Motor neuron (in vitro differentiated cells): ENCODE data around the gene FGF8. TPM values are rescaled to one million over a fixed set of nuclear protein-coding genes. Genes with fewer than 3 reads are reported as not detected.

Experiments used
- ATAC-seq, 8 experiments: fragments of 200-7000 bp; cut with Tn5 transposase; replicated peaks in 6 of 8; 2 replicates each; pipeline ENCODE4 v1.8.0; 2021; ENCODE audit warnings: mild to moderate bottlenecking in 8 of 8, moderate library complexity in 8 of 8
- H3K27ac ChIP-seq, 2 donors: fragments of 250-450 bp; sonication (Bioruptor Pico); 2 replicates each; pipeline ENCODE4 v1.9.0; 2021; ENCODE audit warnings: antibody characterized with exemption in 2 of 2, mild to moderate bottlenecking in 2 of 2, moderate library complexity in 1 of 2
- H3K4me1 ChIP-seq, 2 donors: fragments of 250-450 bp; sonication (Bioruptor Pico); replicated peaks in 1 of 2; 2 replicates each; pipeline ENCODE4 v1.6.1; 2021; ENCODE audit warnings: antibody characterized with exemption in 2 of 2, mild to moderate bottlenecking in 2 of 2, moderate library complexity in 1 of 2
- H3K4me3 ChIP-seq, 5 donors: fragments of 250-450 bp; sonication (Bioruptor Pico); 2 replicates each; pipeline ENCODE4 v1.9.0; 2021; ENCODE audit warnings: antibody characterized with exemption in 5 of 5, mild to moderate bottlenecking in 5 of 5, moderate library complexity in 4 of 5
- WGBS, 10 experiments: fragments of 450-650 bp; shearing (Covaris generic); methylation state at CpG; one replicate each; pipeline ENCODE4 v1.0.0; 2022; 5-methylcytosine and 5-hydroxymethylcytosine counted together
- in situ Hi-C, 9 experiments: fragments of 400-800 bp; cut with MboI; loops; one replicate each; pipeline ENCODE4 v1.15.0; 2021; ENCODE audit warnings: low sequenced_read_pairs in 9 of 9, low pct_unique_long_range_greater_than_20kb in 2 of 9; ENCODE audit not compliant: unreplicated experiment in 9 of 9
- total RNA-seq, 8 experiments: library from RNA; unstranded; fragments of 300-600 nt; gene quantifications; 2 replicates each; pipeline versions ENCODE4 v1.2.3 to v1.2.4, GENCODE V29; 2022

Gene FGF8
- total RNA-seq, 8 experiments from 2014 or later, result 0.27 to 1.0 (median 0.63) TPM; not detected in 5

DNA sequence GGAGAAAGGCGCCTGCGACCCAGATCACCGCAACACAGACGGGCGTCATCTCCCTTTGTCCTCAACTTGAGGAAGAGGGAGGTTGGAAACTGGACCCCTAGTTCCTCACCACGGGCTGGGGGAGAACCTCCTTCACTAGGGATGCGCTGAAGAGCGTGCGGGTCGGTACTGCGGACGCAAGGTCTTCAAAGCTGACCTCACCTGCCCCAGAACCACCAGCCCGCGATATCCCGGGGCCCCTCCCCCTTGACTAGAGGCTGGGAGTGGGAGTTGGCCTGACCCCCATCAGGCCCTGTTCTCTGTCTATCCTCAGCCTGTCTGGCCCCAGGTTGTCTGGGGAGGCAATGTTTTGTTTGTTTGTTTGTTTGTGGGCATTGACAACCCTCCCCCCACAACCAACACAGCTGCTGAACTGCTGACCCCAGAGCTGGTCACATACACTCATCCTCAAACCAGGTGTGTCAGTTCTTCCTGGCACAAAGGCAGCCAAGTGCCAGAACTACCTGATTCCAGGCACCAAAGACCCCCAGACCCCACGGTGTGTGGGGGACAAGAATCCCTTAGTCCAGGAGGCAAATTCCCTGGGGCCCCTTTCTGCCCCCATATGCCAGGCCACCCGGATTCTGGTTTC is 4.4 kb upstream of the FGF8 start:
- Histone ChIP-seq H3K4me3 (no peak overlapping the region), H3K27ac (no peak overlapping the region), H3K4me1 (peaks cover 10 to 25% of the 10 kb centered on the region in 2 donors)
- ATAC-seq, result no peak
- 42 to 50% methylated on average over 4 to 13 of the region's 17 CpGs; no CpG with 5 or more reads in 8 of the 10 experiments for WGBS, 10 experiments
- in situ Hi-C loops, result loop anchor here in 4 of 9 experiments (25.0 kb wide), 2 partner anchors 168 to 568 kb away; no protein-coding TSS in a partner anchor

- in situ Hi-C loops, result loop anchor here in 5 of 9 experiments (10.0 to 25.0 kb wide), 3 partner anchors 167 to 567 kb away; no protein-coding TSS in a partner anchor
- H3K27ac ChIP-seq, result no peak overlapping the region
- H3K4me1 ChIP-seq, result peaks cover 10 to 25% of the 10 kb centered on the region in 2 donors
- 0 to 10% methylated on average over 2 to 4 of the region's 51 CpGs; no CpG with 5 or more reads in 8 of the 10 experiments for WGBS, 10 experiments
- peak in 6 of 8 experiments; percentile 14 to 47 (median 23) for ATAC-seq
- peak overlapping the region in 1 of 5 donors; percentile 24 for H3K4me3 ChIP-seq
Measured at GRCh38 chr10:101779544-101780186, 3.8 kb upstream of the FGF8 start.

- in situ Hi-C loops, result loop anchor here in 5 of 9 experiments (10.0 to 25.0 kb wide), 3 partner anchors 167 to 567 kb away; no protein-coding TSS in a partner anchor
- 0 to 75% (median 4%) methylated on average over 1 to 14 of the region's 58 CpGs; no CpG with 5 or more reads in 7 of the 10 experiments for WGBS, 10 experiments
- peaks cover 10 to 27% of the 10 kb centered on the region in 2 donors for H3K4me1 ChIP-seq
- peak overlapping the region in 3 of 5 donors; percentile 2 to 24 (median 21) for H3K4me3 ChIP-seq
- peak in 3 of 8 experiments; percentile 8 to 21 (median 13) for ATAC-seq
- H3K27ac ChIP-seq, result no peak overlapping the region
Measured at GRCh38 chr10:101778781-101779543, 3.0 kb upstream of the FGF8 start.

DNA sequence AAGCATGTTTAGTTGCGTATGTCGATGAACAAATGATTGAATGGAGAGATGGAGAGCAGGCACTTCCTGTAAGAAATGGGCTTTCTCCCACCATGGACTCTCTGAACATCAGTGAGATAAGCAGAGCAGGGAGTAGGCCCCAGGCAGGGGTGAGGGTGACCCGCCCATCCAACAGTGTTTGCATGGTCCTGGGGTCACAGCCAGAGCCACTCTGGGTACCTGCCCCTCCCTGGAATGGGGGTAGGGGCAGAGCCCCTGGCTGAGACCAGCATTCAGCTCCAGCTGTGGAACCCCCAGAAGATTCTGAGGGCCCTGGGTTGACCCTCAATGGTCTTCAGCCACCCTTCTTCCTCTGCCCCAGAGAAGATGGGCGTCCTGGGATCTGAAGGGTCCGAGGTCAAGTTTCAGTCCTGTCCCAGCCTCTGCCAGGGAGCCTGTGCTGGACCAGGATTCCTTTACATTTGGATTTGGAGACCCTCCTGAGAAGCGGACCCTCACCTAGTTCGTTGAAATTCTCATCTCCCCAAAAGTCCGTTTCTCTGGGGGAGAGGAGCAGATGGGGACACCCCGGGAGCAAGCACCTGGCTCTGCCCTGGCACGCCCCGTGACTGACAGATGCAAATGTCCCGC is 2.4 kb upstream of the FGF8 start:
- WGBS, 10 experiments, result 7 to 100% (median 37%) methylated on average over 2 to 4 of the region's 12 CpGs; no CpG with 5 or more reads in 7 of the 10 experiments
- in situ Hi-C loops, result loop anchor here in 5 of 9 experiments (10.0 to 25.0 kb wide), 3 partner anchors 166 to 566 kb away; no protein-coding TSS in a partner anchor
- peaks cover 15 to 27% of the 10 kb centered on the region in 2 donors for H3K4me1 ChIP-seq
- ATAC-seq, result no peak
- no peak overlapping the region for H3K27ac ChIP-seq
- H3K4me3 ChIP-seq, result peak overlapping the region in 1 of 5 donors; percentile 24

DNA sequence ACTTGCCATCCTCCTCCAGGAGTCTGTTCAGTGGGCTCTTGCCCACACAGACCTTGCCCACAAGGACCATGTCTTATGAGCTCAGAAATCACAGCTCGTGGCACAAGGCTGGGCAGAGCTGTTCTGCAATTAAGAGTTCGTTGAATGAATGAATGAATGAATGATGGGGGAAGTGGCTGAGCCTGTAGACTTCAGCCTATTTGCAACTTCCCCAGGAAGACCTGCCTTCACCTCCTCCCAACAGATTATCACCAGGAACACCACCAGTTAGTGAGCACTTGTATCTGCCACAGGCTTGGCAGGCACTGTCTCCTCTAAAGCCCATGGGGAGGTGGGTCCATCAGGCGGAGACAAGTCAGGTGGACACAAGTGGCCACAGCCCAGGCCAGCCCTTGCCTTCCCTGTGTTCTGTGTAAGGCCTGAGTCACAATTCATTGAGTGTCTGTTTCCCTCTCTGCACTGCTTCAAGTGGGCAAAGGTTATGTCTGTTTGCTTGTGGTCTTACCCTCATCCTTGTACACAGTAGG is 1.8 kb upstream of the FGF8 start:
- H3K4me1 ChIP-seq, result peaks cover 18 to 33% of the 10 kb centered on the region in 2 donors
- in situ Hi-C loops, result loop anchor here in 5 of 9 experiments (10.0 to 25.0 kb wide), 3 partner anchors 165 to 565 kb away; no protein-coding TSS in a partner anchor
- H3K4me3 ChIP-seq, result no peak overlapping the region
- 71 to 90% (median 81%) methylated on average over 1 to 3 of the region's 3 CpGs; no CpG with 5 or more reads in 4 of the 10 experiments for WGBS, 10 experiments
- no peak for ATAC-seq
- H3K27ac ChIP-seq, result no peak overlapping the region

GRCh38 chr10:101776161-101776817 is 375 bp upstream of the FGF8 start:
- no CpG with 5 or more reads among the region's 74 CpGs for WGBS, 10 experiments
- Histone ChIP-seq H3K27ac (no peak overlapping the region), H3K4me1 (peaks cover 13 to 29% of the 10 kb centered on the region in 2 donors), H3K4me3 (peak overlapping the region; percentile 21 to 46 (median 33))
- peak in 5 of 8 experiments; percentile 14 to 44 (median 32) for ATAC-seq
- in situ Hi-C loops, result loop anchor here in 5 of 9 experiments (10.0 to 25.0 kb wide), 3 partner anchors 164 to 564 kb away; no protein-coding TSS in a partner anchor

DNA sequence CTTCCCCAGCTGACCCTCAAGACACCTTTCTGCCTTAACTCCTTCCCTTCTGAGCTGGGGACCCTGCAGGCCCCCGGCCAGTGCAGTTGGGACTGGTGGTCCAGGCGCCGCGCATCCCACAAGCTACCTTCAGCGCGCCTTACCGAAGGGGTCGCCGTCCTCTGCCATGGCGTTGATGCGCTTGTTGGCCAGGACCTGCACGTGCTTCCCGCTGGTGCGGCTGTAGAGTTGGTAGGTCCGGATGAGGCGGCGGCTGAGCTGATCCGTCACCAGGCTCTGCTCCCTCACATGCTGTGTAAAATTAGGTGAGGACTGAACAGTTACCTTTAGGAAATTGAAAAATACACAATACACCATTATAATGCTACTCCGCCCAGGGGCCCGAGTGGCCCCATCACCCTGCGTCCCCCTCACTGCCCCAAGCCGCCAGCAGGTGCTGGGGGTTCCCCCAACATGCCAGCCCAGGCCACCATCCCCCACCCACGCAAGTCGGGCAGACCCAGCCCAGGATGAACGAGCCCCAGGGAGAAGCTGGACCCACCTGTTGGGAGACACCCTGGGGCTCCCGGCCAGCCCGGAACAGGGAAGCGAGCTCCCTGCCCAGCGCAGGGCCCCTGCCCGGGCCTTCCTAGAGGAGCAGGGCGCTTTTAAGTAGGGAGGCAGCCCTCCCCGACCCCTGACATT is 1.2 kb downstream of the FGF8 start:
- H3K27ac ChIP-seq, result no peak overlapping the region
- H3K4me3 ChIP-seq, result no peak overlapping the region
- no peak for ATAC-seq
- H3K4me1 ChIP-seq, result peaks cover 8 to 26% of the 10 kb centered on the region in 2 donors
- in situ Hi-C loops, result loop anchor here in 7 of 9 experiments (10.0 to 25.0 kb wide), 3 partner anchors 162 to 562 kb away; no protein-coding TSS in a partner anchor
- WGBS, 10 experiments, result 0 to 19% (median 13%) methylated on average over 1 to 9 of the region's 32 CpGs; no CpG with 5 or more reads in 7 of the 10 experiments

GRCh38 chr10:101773923-101774588 is 1.9 kb downstream of the FGF8 start:
- no peak overlapping the region for H3K27ac ChIP-seq
- in situ Hi-C loops, result loop anchor here in 4 of 9 experiments (10.0 to 25.0 kb wide), 2 partner anchors 162 to 169 kb away; no protein-coding TSS in a partner anchor
- 0 to 31% (median 19%) methylated on average over 1 to 6 of the region's 13 CpGs; no CpG with 5 or more reads in 1 of the 10 experiments for WGBS, 10 experiments
- no peak overlapping the region for H3K4me3 ChIP-seq
- no peak for ATAC-seq
- peaks cover 8 to 20% of the 10 kb centered on the region in 2 donors for H3K4me1 ChIP-seq

DNA sequence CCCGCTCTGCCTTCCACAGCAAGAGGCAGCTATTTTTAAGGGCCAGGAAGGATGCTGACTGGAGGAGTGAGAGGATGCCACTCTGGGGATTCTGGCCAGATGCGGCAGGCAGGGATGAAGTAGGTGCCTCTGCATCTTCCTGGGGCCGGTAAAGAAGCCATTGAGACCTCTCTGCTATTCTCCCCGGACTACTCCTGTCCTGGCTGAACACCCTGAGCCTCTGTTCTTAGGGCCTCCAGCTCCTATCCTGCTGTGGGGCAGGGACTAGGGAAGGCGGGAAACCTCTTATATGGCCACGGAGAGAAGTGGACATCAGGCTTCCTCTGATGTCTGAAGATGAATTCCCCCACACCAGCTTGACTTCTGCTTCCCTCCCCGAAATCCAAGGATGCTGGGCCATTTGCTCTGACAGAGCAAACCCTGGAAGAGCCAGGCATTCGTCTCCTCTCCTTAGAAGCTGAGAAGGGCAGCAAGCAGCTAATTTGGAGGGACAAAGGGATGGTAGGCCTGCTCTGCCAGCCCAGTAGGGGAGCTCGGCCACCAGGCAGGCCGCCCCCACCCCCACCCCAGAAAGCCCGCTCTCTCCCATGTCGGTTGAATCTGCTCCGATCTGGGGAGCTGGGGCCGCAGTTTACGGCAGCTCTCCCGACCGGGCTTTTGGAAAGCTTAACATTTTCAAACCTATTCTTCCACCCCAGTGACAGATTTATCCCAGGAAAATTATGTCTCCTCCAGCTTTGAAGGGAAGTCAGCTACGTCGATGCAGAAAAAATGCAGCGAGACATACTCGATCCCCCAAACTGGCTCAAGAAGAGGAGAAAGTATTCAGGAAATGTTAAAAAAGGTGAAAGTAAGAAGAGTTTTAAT is 2.8 kb downstream of the FGF8 start:
- 5 to 47% (median 21%) methylated on average over 2 to 8 of the region's 21 CpGs; no CpG with 5 or more reads in 2 of the 10 experiments for WGBS, 10 experiments
- Histone ChIP-seq H3K4me1 (peaks cover 12 to 16% of the 10 kb centered on the region in 2 donors), H3K4me3 (no peak overlapping the region), H3K27ac (no peak overlapping the region)
- ATAC-seq, result no peak
- in situ Hi-C loops, result loop anchor here in 4 of 9 experiments (10.0 to 25.0 kb wide), 2 partner anchors 161 to 168 kb away; no protein-coding TSS in a partner anchor
